K562 (cell line): ENCODE results near the gene FDX2. TPM values are rescaled to one million over a fixed set of nuclear protein-coding genes. Genes with fewer than 3 reads are reported as not detected.

Source experiments
- CBFB ChIP-seq: sonication (generic); formaldehyde crosslinking; IDR thresholded peaks from 2 replicates; pipeline ENCODE4 v1.4.0; 2020; ENCODE audit warnings: mild to moderate bottlenecking, missing genetic modification reagents
- CCNT2 ChIP-seq: IDR thresholded peaks from 2 replicates; pipeline ENCODE4 v1.6.1; 2011; ENCODE audit warnings: borderline replicate concordance, low read depth, mild to moderate bottlenecking, moderate library complexity, mixed read lengths, low read length; ENCODE audit not compliant: insufficient read length; ENCODE audit errors: extremely low read depth
- CHD1 ChIP-seq: fragments of 200-600 bp; sonication (generic); IDR thresholded peaks from one replicate; pipeline ENCODE4 v1.6.1; 2012; ENCODE audit warnings: mild to moderate bottlenecking, moderate library complexity, low read length, inconsistent platforms
- ELF4 ChIP-seq: fragments of 450-650 bp; formaldehyde crosslinking; IDR thresholded peaks from 2 replicates; pipeline ENCODE4 v1.4.0; 2022; ENCODE audit warnings: missing genetic modification characterization
- ERF ChIP-seq: fragments of 450-650 bp; formaldehyde crosslinking; IDR thresholded peaks from 2 replicates; pipeline ENCODE4 v1.4.0; 2020; ENCODE audit warnings: mild to moderate bottlenecking, mixed read lengths
- FOXK1 ChIP-seq: sonication (generic); formaldehyde crosslinking; IDR thresholded peaks from 2 replicates; pipeline ENCODE4 v1.8.0; 2022; ENCODE audit warnings: missing genetic modification reagents, mild to moderate bottlenecking, borderline replicate concordance
- LCOR ChIP-seq: sonication (generic); formaldehyde crosslinking; IDR thresholded peaks from 2 replicates; pipeline ENCODE4 v1.8.0; 2022; ENCODE audit warnings: mild to moderate bottlenecking, missing genetic modification reagents
- PTTG1 ChIP-seq: fragments of 450-650 bp; IDR thresholded peaks from 2 replicates; pipeline ENCODE4 v1.6.1; 2016; ENCODE audit warnings: low read depth, mild to moderate bottlenecking, missing genetic modification characterization, missing compliant biosample characterization
- SMARCE1 ChIP-seq: fragments of 450-650 bp; IDR thresholded peaks from 2 replicates; pipeline ENCODE4 v1.7.1; 2016; ENCODE audit warnings: mild to moderate bottlenecking
- STAT5B ChIP-seq: fragments of 250-450 bp; sonication (Bioruptor Pico); IDR thresholded peaks from 2 replicates; pipeline ENCODE4 v1.8.0; 2021; ENCODE audit warnings: mild to moderate bottlenecking, inconsistent platforms
- TFAM ChIP-seq: fragments of 250-450 bp; sonication (Bioruptor Pico); conservative IDR thresholded peaks from 2 replicates; pipeline ENCODE4 v1.5.0; 2021; ENCODE audit warnings: mild to moderate bottlenecking, moderate library complexity
- TRIM28 ChIP-seq: fragments of 450-650 bp; IDR thresholded peaks from 2 replicates; pipeline ENCODE4 v1.6.1; 2017
- UBTF ChIP-seq, 2 experiments: IDR thresholded peaks; 2 replicates each; pipeline ENCODE4 v1.6.1; 2012; ENCODE audit warnings: improper control_type of control experiment in 2 of 2, low read depth in 2 of 2, low read length in 2 of 2, borderline replicate concordance in 1 of 2
- ZBTB7A ChIP-seq: IDR thresholded peaks from 2 replicates; pipeline ENCODE4 v1.6.1; 2011; ENCODE audit warnings: low read depth, mild to moderate bottlenecking, low read length, moderate library complexity, borderline replicate concordance; ENCODE audit not compliant: control insufficient read depth
- ZKSCAN3 ChIP-seq: fragments of 250-450 bp; sonication (Bioruptor Pico); IDR thresholded peaks from 2 replicates; pipeline ENCODE4 v1.4.0; 2020
- ZNF274 ChIP-seq: IDR thresholded peaks from 2 replicates; pipeline ENCODE4 v1.6.1; 2011; ENCODE audit warnings: low read depth, mild to moderate bottlenecking, low read length, moderate library complexity, borderline replicate concordance
- ZNF639 ChIP-seq, 2 experiments: fragments of 200-800 bp in 1 of 2; sonication (Bioruptor generic) in 1 of 2; sonication (generic) in 1 of 2; formaldehyde crosslinking in 1 of 2; IDR thresholded peaks in 1 of 2; conservative IDR thresholded peaks in 1 of 2; 2 replicates each; pipeline versions ENCODE4 v1.5.0 to v1.6.1; 2016 to 2020; ENCODE audit warnings: missing compliant biosample characterization in 1 of 2, missing genetic modification characterization in 1 of 2, missing genetic modification reagents in 1 of 2
- polyA plus RNA-seq, 8 experiments: library from polyadenylated mRNA; depleted of rRNA in 4 of 8; stranded (reverse) in 5 of 8; unstranded in 3 of 8; fragments of >200 nt; fragmentation: Nextera tagmentation in 2 of 8; fragmentation: Illumina TruSeq in 1 of 8; extraction: Ambion mirVana in 2 of 8; extraction: Trizol in 1 of 8; gene quantifications; 2 replicates each; pipeline versions ENCODE4 v1.2.1 to v1.2.3, GENCODE V29; 2011 to 2014; ENCODE audit warnings: inconsistent platforms in 1 of 8, missing spikeins in 1 of 8
- total RNA-seq, 7 experiments: library from RNA; depleted of rRNA in 6 of 7; stranded (reverse); fragments of >200 nt in 6 of 7; fragmentation: Illumina TruSeq in 2 of 7; extraction: Trizol in 2 of 7; gene quantifications; 2 replicates each; pipeline versions ENCODE4 v1.2.1 to v1.2.3, GENCODE V29; 2011 to 2021; ENCODE audit warnings: low replicate concordance in 1 of 7
- TF ChIP-seq, protein P1 (sequence below): fragments of 450-650 bp; formaldehyde crosslinking; IDR thresholded peaks from 2 replicates; pipeline ENCODE4 v1.4.0; 2020; ENCODE audit warnings: mild to moderate bottlenecking, moderate library complexity
- TF ChIP-seq, protein P2 (sequence below), 2 experiments: IDR thresholded peaks; 2 replicates each; pipeline ENCODE4 v1.6.1; 2011; ENCODE audit warnings: borderline replicate concordance in 1 of 2, control low read depth in 1 of 2, low read depth in 1 of 2, low read length in 1 of 2, mild to moderate bottlenecking in 1 of 2, mixed read lengths in 1 of 2, moderate library complexity in 1 of 2; ENCODE audit not compliant: insufficient read depth in 1 of 2, insufficient read length in 1 of 2, poor library complexity in 1 of 2, severe bottlenecking in 1 of 2; ENCODE audit errors: extremely low read depth in 1 of 2

FDX2 gene
- total and polyA plus RNA-seq, 9 of the 15 experiments (the other 6 are each of a cell fraction or from before 2014, with no cell fraction given): 2.5 to 49.8 (median 29.7) TPM

- TF ChIP-seq ELF4 (CRISPR knock-in tag) (no peak), STAT5B (CRISPR knock-in tag) (no peak), ZNF639 (CRISPR knock-in tag; conservative IDR thresholded peaks at IDR 0.05 in 1 of 2, IDR thresholded peaks at IDR 0.05 in 1 of 2) (peak in 1 of 2 experiments; percentile 47; a peak in 1 of 4 replicates), CHD1 (peak; percentile 33), ERF (CRISPR knock-in tag) (peak; percentile 2; the same call in 1 of the 2 replicates), TRIM28 (no peak), UBTF (IDR thresholded peaks at IDR 0.05; ENCODE audit: borderline replicate concordance in 1 of 2, low read depth in 2 of 2, low read length in 2 of 2) (peak; percentile 70 to 82; a peak in 1 of 4 replicates), TFAM (CRISPR knock-in tag) (no peak), FOXK1 (peak; percentile 67; the same call in 1 of the 2 replicates), CCNT2 (peak; percentile 18), ZBTB7A (peak; percentile 36; the same call in 1 of the 2 replicates), LCOR (CRISPR knock-in tag) (no peak), CBFB (CRISPR knock-in tag) (peak; percentile 31; the same call in 1 of the 2 replicates), ZNF274 (no peak), PTTG1 (no peak), SMARCE1 (peak; percentile 27; the same call in 1 of the 2 replicates), ZKSCAN3 (CRISPR knock-in tag) (no peak)
- TF ChIP-seq, protein P1, sequence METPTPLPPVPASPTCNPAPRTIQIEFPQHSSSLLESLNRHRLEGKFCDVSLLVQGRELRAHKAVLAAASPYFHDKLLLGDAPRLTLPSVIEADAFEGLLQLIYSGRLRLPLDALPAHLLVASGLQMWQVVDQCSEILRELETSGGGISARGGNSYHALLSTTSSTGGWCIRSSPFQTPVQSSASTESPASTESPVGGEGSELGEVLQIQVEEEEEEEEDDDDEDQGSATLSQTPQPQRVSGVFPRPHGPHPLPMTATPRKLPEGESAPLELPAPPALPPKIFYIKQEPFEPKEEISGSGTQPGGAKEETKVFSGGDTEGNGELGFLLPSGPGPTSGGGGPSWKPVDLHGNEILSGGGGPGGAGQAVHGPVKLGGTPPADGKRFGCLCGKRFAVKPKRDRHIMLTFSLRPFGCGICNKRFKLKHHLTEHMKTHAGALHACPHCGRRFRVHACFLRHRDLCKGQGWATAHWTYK: no peak
- TF ChIP-seq, protein P2, sequence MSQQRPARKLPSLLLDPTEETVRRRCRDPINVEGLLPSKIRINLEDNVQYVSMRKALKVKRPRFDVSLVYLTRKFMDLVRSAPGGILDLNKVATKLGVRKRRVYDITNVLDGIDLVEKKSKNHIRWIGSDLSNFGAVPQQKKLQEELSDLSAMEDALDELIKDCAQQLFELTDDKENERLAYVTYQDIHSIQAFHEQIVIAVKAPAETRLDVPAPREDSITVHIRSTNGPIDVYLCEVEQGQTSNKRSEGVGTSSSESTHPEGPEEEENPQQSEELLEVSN (IDR thresholded peaks at IDR 0.05; ENCODE audit: borderline replicate concordance in 1 of 2, extremely low read depth in 1 of 2, insufficient read depth in 1 of 2, insufficient read length in 1 of 2, low read depth in 1 of 2, low read length in 1 of 2, poor library complexity in 1 of 2, severe bottlenecking in 1 of 2): peak in 1 of 2 experiments; percentile 52
Measured at GRCh38 chr19:10270180-10270615, 45.6 kb downstream of the FDX2 start (continued).
